GM08714 (cell line): ENCODE measurements around the gene MCU.

Source experiments
- H3K4me3 ChIP-seq: fragments of 200-500 bp; sonication (Bioruptor generic); 2 replicates; pipeline ENCODE4 v1.5.1; 2014; ENCODE audit warnings: mild to moderate bottlenecking, low read length, inconsistent platforms
- ZNF274 ChIP-seq: IDR thresholded peaks from 2 replicates; pipeline ENCODE4 v1.6.1; 2012; ENCODE audit warnings: mild to moderate bottlenecking, low read depth, low read length

Gene MCU

DNA sequence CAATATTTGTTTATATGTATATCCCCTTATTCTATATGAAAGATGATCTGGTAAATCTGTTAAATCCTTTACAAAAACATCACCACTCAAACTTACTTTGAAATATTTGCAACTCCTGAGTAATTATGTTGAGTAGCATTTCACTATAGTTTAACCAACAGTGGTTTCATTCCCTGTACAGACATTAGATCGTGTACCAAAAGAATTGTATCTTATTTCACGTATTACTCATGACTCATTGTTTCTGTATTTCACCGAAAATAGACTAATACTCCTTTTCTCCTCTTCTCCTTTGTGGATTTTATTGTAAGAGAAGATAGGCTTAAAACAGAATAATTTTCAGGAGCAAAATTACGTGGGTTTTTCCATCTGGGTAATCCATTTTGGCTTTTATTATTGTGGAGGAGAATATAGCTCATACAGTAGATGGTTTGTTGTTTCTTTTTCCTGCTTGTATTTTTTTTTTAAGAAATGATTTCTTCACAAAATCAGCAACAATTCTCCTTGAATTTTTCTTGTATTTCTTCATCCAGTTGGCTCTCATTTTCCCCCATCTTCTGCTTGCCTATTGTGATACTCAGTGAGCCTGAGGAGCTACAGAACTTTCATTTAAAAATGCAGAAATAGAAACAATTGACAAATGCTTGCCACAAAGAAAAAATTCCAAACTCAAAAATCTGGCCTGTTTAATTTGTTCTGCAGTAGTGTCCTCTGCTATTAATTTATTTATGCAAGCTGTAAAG, 111.0 kb downstream of the MCU start:
- H3K4me3 ChIP-seq: no peak overlapping the region; the same call in 1 of the 2 replicates
- TF ChIP-seq ZNF274: no peak

DNA sequence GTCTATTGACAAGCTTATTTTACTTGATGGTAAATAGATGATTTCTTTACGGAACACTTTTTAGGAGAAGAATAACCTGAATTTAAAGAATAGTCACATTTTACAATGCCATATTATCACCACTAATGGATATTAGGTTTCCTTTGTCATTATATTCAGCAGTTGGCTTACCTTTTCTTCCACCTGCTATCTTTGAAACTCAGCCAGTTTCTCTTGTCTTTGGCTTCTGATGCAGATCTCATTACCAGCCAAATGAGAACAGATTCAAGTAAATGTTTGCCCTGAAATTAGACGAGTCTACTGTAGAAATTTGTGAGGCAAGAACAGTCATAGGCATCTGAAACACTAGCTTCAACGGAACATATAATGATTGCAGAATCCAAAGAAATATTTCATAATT, 116.1 kb downstream of the MCU start:
- no peak for TF ChIP-seq ZNF274
- no peak overlapping the region for H3K4me3 ChIP-seq

DNA sequence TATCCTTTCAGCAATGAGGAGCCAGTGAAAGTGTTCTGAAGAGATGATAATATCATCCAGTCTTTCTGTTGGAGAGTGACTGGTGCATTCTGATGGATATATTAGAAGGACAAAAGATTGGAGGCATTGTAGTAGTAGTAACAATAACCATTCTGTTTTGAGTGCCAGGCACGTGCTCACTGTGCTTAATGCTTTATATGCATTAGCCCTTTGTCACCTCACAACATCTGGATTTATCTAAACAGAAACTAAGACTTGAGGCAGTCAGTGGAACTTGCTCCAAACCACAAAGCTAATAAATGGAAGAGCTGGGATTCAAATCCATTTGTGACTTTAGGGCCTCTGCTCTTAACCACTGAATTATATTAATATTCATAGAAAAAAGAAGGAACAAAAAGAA, 117.1 kb downstream of the MCU start:
- TF ChIP-seq ZNF274: no peak

DNA sequence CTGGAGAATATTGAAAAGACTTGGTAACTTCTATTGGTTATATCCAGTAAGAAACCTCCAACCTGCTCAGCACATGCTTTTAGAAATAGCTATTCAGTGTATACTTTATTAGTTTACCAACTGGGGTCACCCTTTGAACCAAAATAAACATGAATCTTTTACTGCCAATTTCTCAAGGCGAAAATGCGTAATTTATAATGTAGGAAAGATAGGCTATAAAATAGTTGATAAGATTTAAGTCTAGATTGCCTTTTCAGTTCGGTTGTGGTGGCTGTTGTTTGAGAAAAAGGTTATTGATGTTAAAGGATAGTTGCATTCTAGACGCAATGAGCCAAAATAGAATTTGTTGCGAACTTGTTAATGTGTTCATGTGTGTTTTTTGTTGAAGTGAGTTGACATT, 119.0 kb downstream of the MCU start:
- TF ChIP-seq ZNF274: no peak
- H3K4me3 ChIP-seq: no peak overlapping the region

More for the DNA sequence above, 117.1 kb downstream of the MCU start:
- no peak overlapping the region for H3K4me3 ChIP-seq

DNA sequence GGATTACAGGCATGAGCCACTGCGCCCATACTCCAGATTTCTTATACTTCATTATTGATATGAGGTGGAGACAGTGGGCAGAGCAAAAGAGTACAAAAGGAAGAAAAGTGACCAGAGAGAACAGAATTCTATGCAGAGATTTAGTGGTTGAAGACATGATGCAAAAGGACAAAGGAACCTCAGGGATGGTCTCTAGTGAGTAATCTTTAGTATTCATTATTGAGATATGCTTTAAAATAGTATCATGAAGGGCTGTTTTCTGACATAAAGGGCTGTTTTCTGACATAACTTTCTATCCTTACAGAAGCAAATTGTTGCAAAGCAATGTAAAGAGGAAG, 120.4 kb downstream of the MCU start:
- no peak for TF ChIP-seq ZNF274
- H3K4me3 ChIP-seq: no peak overlapping the region

DNA sequence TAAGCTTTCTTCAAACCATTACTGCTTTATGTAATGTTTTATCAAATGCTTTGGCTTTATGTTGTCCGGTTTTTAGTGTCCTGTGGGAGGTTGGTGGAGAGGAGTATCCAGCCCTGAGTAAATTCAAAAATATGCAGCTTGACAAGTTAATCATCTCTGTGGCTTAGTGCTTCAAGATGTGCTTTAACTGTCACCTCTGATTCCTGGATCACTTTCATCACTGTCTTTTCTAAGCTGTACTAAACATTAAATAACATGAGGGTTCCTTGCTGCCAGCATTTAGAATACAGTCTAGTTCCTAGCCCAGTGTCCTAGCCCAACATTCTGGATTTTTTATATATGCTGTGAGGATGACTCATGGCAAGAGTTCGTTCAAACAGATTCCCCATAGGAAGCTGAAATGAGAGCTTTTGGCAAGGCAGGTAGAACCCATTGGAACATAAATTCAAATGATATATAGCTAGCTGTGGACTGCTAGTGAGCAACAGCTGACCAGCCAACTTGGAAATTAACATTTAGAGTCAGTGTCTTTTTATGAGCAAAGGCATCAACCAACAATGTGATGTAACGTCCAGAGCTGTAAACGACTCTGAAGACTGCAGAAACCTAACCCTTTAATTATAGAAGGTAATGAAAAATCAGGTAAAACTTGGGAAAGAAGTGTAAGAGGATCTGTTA, 120.9 kb downstream of the MCU start:
- TF ChIP-seq ZNF274: no peak

DNA sequence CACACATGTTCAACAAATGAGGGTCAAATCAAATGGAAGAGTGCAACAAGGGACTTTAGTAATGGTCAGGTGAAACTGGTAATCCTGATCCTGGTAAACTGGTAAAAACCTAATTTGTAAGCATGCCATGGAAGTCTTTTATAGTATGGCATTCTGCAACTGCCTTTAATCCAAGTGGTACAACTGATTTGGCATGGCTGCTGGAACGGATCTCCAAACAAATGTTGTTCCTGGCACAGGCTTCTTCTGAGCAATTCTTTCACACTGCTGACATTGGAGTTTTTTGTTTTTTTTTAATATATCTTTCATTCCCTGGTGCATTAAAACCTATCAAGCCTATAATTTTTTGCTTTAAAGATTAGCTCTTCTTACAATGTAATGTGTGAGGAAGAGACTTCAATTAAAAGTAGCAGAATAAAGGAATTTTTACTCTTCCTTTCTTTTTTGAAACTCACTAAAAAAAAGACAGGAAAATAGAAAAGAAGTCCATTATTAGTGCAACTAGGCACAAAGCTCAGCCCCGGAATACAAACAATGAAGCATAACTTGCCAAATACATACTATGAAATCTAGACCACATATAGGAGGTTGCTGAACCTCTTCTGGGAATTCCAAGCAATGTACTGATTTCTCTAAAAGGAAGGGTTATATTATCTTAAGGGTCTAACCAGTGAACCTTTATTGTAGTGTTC, 122.3 kb downstream of the MCU start:
- no peak overlapping the region for H3K4me3 ChIP-seq
- TF ChIP-seq ZNF274: no peak

More for the DNA sequence above, 120.9 kb downstream of the MCU start:
- no peak overlapping the region for H3K4me3 ChIP-seq

DNA sequence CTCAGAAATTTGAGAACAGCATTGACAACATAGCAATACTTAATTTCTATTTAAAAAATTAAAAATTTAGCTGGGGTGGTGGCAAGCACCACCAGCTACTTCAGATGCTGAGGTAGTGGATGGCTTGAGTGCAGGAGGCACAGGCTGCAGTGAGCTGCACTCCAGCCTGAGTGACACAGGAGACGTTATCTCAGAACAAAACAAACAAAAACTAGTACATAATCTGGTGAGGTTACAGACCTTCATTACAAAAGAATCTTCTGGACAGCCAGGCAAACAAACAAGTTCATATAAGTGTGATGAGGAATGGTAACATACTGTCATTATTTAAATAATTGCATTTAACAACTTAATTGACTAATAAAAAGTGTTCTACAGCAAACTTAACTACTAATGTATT, 124.6 kb downstream of the MCU start:
- TF ChIP-seq ZNF274: no peak
- H3K4me3 ChIP-seq: no peak overlapping the region

DNA sequence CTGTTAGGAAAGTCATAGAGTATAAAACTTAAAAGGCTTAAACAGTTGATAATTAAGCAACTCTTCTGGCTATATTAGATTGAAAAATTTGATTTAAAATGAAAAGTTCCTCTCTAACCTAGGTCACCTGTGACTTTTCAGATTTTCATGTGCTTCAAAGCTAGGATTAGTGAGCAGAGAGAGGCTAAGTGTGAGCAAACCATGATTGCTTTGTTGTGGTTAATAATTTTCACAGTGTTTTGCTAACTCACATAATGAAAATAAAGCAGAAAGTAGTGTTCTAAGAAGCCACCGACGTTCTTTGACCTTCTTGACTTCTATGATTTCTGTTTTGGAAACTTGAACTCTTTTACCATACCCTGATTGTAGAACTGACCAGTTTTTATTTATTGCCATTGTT, 126.1 kb downstream of the MCU start:
- TF ChIP-seq ZNF274: no peak
- no peak overlapping the region for H3K4me3 ChIP-seq

DNA sequence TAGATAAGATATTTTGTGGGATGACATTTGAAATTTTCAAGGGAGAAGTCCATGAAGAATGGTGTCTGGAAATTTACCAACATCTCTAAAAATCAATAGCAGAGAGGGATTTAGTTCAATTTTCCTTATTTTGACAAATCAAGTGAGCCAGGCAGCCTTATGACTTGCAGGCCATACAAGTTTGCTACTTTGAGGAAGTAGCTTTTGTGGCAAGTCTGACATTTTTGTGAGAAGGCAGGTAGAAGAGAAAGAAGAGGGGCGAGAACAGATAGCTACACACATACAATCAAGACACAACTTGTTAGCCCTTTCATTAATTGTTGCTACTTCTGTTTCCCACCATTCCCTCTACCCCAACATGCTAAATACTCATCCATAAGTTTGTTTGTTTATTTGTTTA, 127.1 kb downstream of the MCU start:
- TF ChIP-seq ZNF274: no peak
- no peak overlapping the region for H3K4me3 ChIP-seq

DNA sequence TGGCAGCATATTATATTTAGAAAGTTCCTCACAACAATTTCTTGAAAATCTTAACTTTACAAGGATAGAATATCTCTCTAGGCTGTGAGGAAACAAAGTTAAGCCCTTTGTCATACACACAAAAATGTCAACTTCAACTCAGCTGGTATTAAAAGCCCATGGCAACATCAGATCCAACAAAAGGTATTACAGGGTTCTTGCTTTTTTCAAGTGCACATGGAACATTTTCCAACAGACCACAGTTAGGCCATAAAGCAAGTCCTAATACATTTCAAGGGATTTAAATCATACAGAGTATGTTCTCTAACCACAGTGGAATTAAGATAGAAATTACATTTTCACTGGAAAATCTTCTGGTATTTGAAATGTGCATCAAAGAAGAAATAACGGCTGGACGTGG, 129.7 kb downstream of the MCU start:
- TF ChIP-seq ZNF274: no peak
- no peak overlapping the region for H3K4me3 ChIP-seq

DNA sequence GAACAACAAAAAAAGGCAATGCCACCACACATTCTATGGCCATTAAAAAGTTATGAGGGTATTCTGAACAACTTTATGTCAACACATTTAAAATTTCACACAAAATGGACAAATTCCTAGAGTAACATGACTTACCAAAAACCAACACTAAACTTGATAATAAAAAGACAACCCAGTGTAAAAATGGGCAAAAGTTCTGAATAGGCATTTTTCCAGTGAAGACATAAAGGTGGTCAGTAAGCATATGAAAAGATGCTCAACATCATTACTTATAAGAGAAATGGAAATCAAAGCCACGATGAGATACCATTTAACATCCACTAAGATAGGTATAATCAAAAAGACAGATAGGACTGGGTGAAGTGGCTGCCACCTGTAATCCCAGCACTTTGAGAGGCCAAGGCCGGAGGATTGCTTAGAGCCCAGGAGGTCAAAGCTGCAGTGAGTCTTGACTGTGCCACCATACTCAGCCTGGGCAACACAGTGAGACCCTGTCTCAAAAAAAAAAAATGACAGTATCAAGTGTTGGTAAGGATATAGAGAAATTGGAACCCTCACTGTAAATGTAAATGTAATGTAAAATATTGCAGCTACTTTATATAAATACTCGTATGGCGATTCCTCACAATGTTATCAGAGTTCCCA, 130.5 kb downstream of the MCU start:
- TF ChIP-seq ZNF274: no peak
- no peak overlapping the region for H3K4me3 ChIP-seq

DNA sequence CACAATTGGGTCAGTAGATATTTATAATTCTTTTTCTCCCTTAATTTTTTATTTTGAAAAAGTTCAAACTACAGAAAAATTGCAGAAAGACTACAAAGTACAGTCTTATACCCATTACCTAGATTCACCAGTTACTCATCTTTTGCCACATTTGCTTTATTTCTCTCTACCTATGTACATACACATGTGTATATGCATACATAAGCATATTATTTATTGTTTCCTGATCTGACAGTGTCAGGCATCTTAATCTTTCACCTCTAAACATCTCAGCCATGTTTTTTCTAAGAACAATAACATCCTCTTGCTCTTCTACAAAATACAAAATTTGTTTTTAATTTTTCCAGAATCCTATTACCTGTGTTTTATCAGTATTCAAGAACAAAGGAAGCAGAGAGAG, 133.2 kb downstream of the MCU start:
- no peak for TF ChIP-seq ZNF274
- H3K4me3 ChIP-seq: no peak overlapping the region

DNA sequence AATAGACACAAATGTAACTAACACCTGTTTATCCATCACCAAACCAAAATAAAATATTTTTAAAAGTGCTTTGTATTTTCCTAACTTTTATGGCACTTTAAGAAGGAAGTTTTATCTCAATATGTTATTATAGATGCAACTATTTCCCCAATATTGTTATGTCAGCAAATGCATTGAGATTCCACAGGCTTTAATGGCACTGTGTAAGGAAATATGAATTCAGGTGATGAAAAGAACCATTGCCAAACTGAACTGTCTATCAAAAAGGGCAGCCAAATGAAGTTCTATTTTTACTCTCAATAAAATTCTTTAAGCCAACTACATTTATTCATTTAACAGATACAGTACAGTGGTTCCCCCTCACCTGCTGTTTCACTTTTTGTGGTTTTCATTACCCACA, 134.4 kb downstream of the MCU start:
- H3K4me3 ChIP-seq: no peak overlapping the region
- no peak for TF ChIP-seq ZNF274

DNA sequence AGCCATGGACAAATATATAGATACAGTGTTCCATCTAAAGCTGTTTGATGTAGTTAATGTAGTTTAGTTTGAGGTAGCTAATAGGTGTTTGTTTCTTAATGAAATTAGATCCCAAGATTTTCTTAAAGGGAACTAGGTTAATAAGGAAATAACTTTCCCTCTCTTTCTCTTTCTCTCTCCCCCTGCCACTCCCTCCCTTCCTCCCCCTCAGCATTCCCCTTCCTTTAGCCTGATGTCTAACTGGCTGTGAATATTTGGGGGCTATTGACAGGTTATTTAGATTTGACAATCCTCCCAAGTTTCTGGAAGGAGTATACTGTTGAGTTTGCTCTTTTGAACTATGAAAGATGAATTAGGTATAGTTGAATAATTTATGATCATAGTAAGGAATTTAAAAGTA, 136.4 kb downstream of the MCU start:
- H3K4me3 ChIP-seq: no peak overlapping the region
- no peak for TF ChIP-seq ZNF274
